Fibroblast of villous mesenchyme (primary cell): ENCODE results near the gene C3orf62. TPM values are rescaled to one million over a fixed set of nuclear protein-coding genes. Genes with fewer than 3 reads are reported as not detected.

ENCODE experiments used
- DNase-seq: peaks from one replicate; pipeline ENCODE4 v3.0.0-alpha.2; 2010; ENCODE audit warnings: low read depth
- H3K4me3 ChIP-seq: 2 replicates; pipeline ENCODE4 v1.5.1; 2011; ENCODE audit warnings: low read depth, mild to moderate bottlenecking, low read length
- CTCF ChIP-seq: IDR thresholded peaks from 2 replicates; pipeline ENCODE4 v1.5.1; 2012; ENCODE audit warnings: low read depth, mild to moderate bottlenecking, low read length; ENCODE audit not compliant: insufficient read depth
- total RNA-seq: library from RNA; depleted of rRNA; stranded (reverse); fragments of >200 nt; gene quantifications from 2 replicates; pipeline ENCODE4 v1.2.3, GENCODE V29; 2012

C3orf62 gene
- 1.3 and 2.3 TPM in 2 replicates for total RNA-seq

GRCh38 chr3:49276475-49277382, at the start of gene C3orf62:
Gene C3orf62 (minus strand): TSS chr3:49277232. CDS start chr3:49276872, 360 bp downstream.
- TF ChIP-seq CTCF: no peak
- DNase-seq: peak; percentile 86
- peak within 1 kb of the TSS; percentile 49 for H3K4me3 ChIP-seq

GRCh38 chr3:49324768-49325167, 47.7 kb upstream of the C3orf62 start:
- TF ChIP-seq CTCF: no peak
- H3K4me3 ChIP-seq: no peak overlapping the region
- DNase-seq: no peak

GRCh38 chr3:49316696-49317457, 39.8 kb upstream of the C3orf62 start:
- H3K4me3 ChIP-seq: no peak overlapping the region
- DNase-seq: no peak
- TF ChIP-seq CTCF: no peak

GRCh38 chr3:49313896-49314688, 37.1 kb upstream of the C3orf62 start:
- no peak for TF ChIP-seq CTCF
- no peak for DNase-seq
- H3K4me3 ChIP-seq: no peak overlapping the region

GRCh38 chr3:49311283-49311682, 34.3 kb upstream of the C3orf62 start:
- no peak for DNase-seq
- TF ChIP-seq CTCF: no peak
- no peak overlapping the region for H3K4me3 ChIP-seq

- no peak overlapping the region for H3K4me3 ChIP-seq
- DNase-seq: no peak
- TF ChIP-seq CTCF: no peak
Observed at GRCh38 chr3:49310677-49311076, 33.6 kb upstream of the C3orf62 start.
